Measurements from ENCODE around the gene LDLRAD2. TPM values are rescaled to one million over a fixed set of nuclear protein-coding genes. Genes with fewer than 3 reads are reported as not detected.
"Not testable (repeated sequence)": the region's sequence is repeated elsewhere in the genome, so short reads cannot be mapped to it uniquely, and the experiment has no call there.

Gene LDLRAD2
- total RNA-seq, 1 experiment from 2014 or later: not detected

- peak; percentile 97 for DNase-seq (ENCODE audit: unreplicated experiment)
- H3K9me3 Mint-ChIP-seq (ENCODE audit: unreplicated experiment): no peaks in the 10 kb centered on the region
- peaks cover 16% of the 10 kb centered on the region for H3K4me1 Mint-ChIP-seq (ENCODE audit: insufficient read depth, unreplicated experiment)
- POLR2A ChIA-PET: interaction anchor here (0.6 to 4.3 kb wide), 32 partner anchors 10 to 1559 kb away, joined by 3 to 63 read pairs (median 5); partner anchors contain the start of genes CDC42 and HSPG2
- peaks cover 6% of the 10 kb centered on the region for H3K36me3 Mint-ChIP-seq (ENCODE audit: insufficient read depth, unreplicated experiment)
- peak within 1 kb of the TSS; percentile 99 for H3K27ac Mint-ChIP-seq (ENCODE audit: low read depth, unreplicated experiment)
- TF ChIP-seq CTCF (IDR thresholded peaks at IDR 0.05; ENCODE audit: unreplicated experiment): no peak
- CTCF ChIA-PET: interaction anchor here (0.6 to 2.0 kb wide), 6 partner anchors 13 to 513 kb away, joined by 3 to 5 read pairs (median 3); no protein-coding TSS in a partner anchor
- intact Hi-C loops (cut with micrococcal nuclease): loop anchor here (1.0 to 10.0 kb wide), 4 partner anchors 80 to 182 kb away; partner anchors contain the start of gene HSPG2
- peak within 1 kb of the TSS; percentile 87 for H3K4me3 Mint-ChIP-seq (ENCODE audit: unreplicated experiment)
- TSS peak; percentile 95 for BruUV-seq (replicated peaks)
- H3K27me3 Mint-ChIP-seq (ENCODE audit: insufficient read depth, unreplicated experiment): no peaks in the 10 kb centered on the region
Observed at GRCh38 chr1:21782868-21783678, 29.0 kb upstream of the LDLRAD2 start, which contains the start of gene USP48. TSS of gene USP48 (minus strand) at chr1:21783149. CDS start at chr1:21782957, 192 bp downstream.

- ChIA-PET POLR2A (interaction anchor here (0.6 to 4.3 kb wide), 20 partner anchors 11 to 1559 kb away, joined by 3 to 63 read pairs (median 6); partner anchors contain the start of genes CDC42 and HSPG2), CTCF (interaction anchor here (0.8 kb wide), 1 partner anchor 14 kb away, joined by 3 read pairs; no protein-coding TSS in a partner anchor)
- H3K4me1 Mint-ChIP-seq (ENCODE audit: insufficient read depth, unreplicated experiment): peaks cover 24% of the 10 kb centered on the region
- peak overlapping the region; percentile 87 for H3K4me3 Mint-ChIP-seq (ENCODE audit: unreplicated experiment)
- BruUV-seq (replicated peaks): no TSS peak
- no peak for TF ChIP-seq CTCF (IDR thresholded peaks at IDR 0.05; ENCODE audit: unreplicated experiment)
- H3K27ac Mint-ChIP-seq (ENCODE audit: low read depth, unreplicated experiment): peak overlapping the region; percentile 99
- no peak for DNase-seq (ENCODE audit: unreplicated experiment)
- peaks cover 6% of the 10 kb centered on the region for H3K36me3 Mint-ChIP-seq (ENCODE audit: insufficient read depth, unreplicated experiment)
- intact Hi-C loops (cut with micrococcal nuclease): loop anchor here (2.0 to 10.0 kb wide), 3 partner anchors 91 to 181 kb away; partner anchors contain the start of gene HSPG2
- no peaks in the 10 kb centered on the region for H3K9me3 Mint-ChIP-seq (ENCODE audit: unreplicated experiment)
- no peaks in the 10 kb centered on the region for H3K27me3 Mint-ChIP-seq (ENCODE audit: insufficient read depth, unreplicated experiment)
Observed at GRCh38 chr1:21783679-21784603, 28.1 kb upstream of the LDLRAD2 start.

- POLR2A ChIA-PET: interaction anchor here (0.9 to 1.5 kb wide), 2 partner anchors 21 to 239 kb away, joined by 3 to 4 read pairs; no protein-coding TSS in a partner anchor
- CTCF ChIA-PET; BruUV-seq (replicated peaks): not testable (repeated sequence)
Observed at GRCh38 chr1:21785764-21786163, 26.3 kb upstream of the LDLRAD2 start.

GRCh38 chr1:21786640-21787039 is 25.4 kb upstream of the LDLRAD2 start:
- Mint-ChIP-seq H3K27me3 (ENCODE audit: insufficient read depth, unreplicated experiment) (no peaks in the 10 kb centered on the region), H3K4me1 (ENCODE audit: insufficient read depth, unreplicated experiment) (peaks cover 12% of the 10 kb centered on the region), H3K36me3 (ENCODE audit: insufficient read depth, unreplicated experiment) (peaks cover 6% of the 10 kb centered on the region), H3K27ac (ENCODE audit: low read depth, unreplicated experiment) (no peak overlapping the region), H3K4me3 (ENCODE audit: unreplicated experiment) (no peak overlapping the region), H3K9me3 (ENCODE audit: unreplicated experiment) (no peaks in the 10 kb centered on the region)
- CTCF ChIA-PET: no interaction called here
- TF ChIP-seq CTCF (IDR thresholded peaks at IDR 0.05; ENCODE audit: unreplicated experiment): no peak
- POLR2A ChIA-PET: interaction anchor here (0.8 to 1.5 kb wide), 3 partner anchors 22 to 238 kb away, joined by 3 to 4 read pairs (median 3); no protein-coding TSS in a partner anchor
- no TSS peak for BruUV-seq (replicated peaks)
- intact Hi-C loops (cut with micrococcal nuclease): loop anchor here (10.0 kb wide), 1 partner anchor 88 kb away; no protein-coding TSS in a partner anchor
- no peak for DNase-seq (ENCODE audit: unreplicated experiment)

More at GRCh38 chr1:21785764-21786163, 26.3 kb upstream of the LDLRAD2 start:
- not testable (repeated sequence) for H3K36me3 Mint-ChIP-seq (ENCODE audit: insufficient read depth, unreplicated experiment); DNase-seq (ENCODE audit: unreplicated experiment); H3K27me3 Mint-ChIP-seq (ENCODE audit: insufficient read depth, unreplicated experiment); H3K4me3 Mint-ChIP-seq (ENCODE audit: unreplicated experiment); H3K9me3 Mint-ChIP-seq (ENCODE audit: unreplicated experiment); H3K27ac Mint-ChIP-seq (ENCODE audit: low read depth, unreplicated experiment)
- peaks cover 12% of the 10 kb centered on the region for H3K4me1 Mint-ChIP-seq (ENCODE audit: insufficient read depth, unreplicated experiment)
- intact Hi-C loops (cut with micrococcal nuclease): loop anchor here (10.0 kb wide), 1 partner anchor 89 kb away; no protein-coding TSS in a partner anchor
